SK-N-SH (cell line): ENCODE measurements around the gene RLBP1. TPM values are rescaled to one million over a fixed set of nuclear protein-coding genes. Genes with fewer than 3 reads are reported as not detected.

Source experiments
- CTCF ChIA-PET: fragments of 300-600, 350-600 bp; formaldehyde crosslinking; extraction: SDS; loops from one replicate; lab custom pipeline; 2021; lab: Yijun Ruan, JAX
- POLR2A ChIA-PET: fragments of 350-600 bp; sonication (Branson Sonifier 250); formaldehyde crosslinking; extraction: SDS; loops from one replicate; lab custom pipeline; 2020; ENCODE audit warnings: antibody characterized with exemption, inconsistent platforms; lab: Yijun Ruan, JAX
- DNase-seq: peaks from one replicate; pipeline ENCODE4 v3.0.0; 2012
- H2AFZ ChIP-seq: fragments of 200-600 bp; sonication (generic); 2 replicates; pipeline ENCODE4 v1.8.1; 2016; ENCODE audit warnings: antibody characterized with exemption, mild to moderate bottlenecking, low read depth
- H3F3A ChIP-seq: fragments of 200-600 bp; sonication (generic); replicated peaks from 2 replicates; pipeline ENCODE3; 2016; ENCODE audit warnings: antibody characterized with exemption, mild to moderate bottlenecking; ENCODE audit not compliant: insufficient read depth
- H3K27ac ChIP-seq, 2 experiments: fragments of 200-500 bp in 1 of 2; fragments of 200-600 bp in 1 of 2; sonication (Bioruptor generic) in 1 of 2; sonication (generic), shearing (Covaris generic) in 1 of 2; 2 replicates each; pipeline versions ENCODE4 v1.5.1 to v1.6.1; 2014 to 2016; ENCODE audit warnings: low read depth in 2 of 2, inconsistent platforms in 1 of 2, low read length in 1 of 2, mild to moderate bottlenecking in 1 of 2, mixed read lengths in 1 of 2
- H3K27me3 ChIP-seq: fragments of 200-600 bp; sonication (generic), shearing (Covaris generic); 2 replicates; pipeline ENCODE4 v1.6.1; 2016; ENCODE audit warnings: mixed run types; ENCODE audit not compliant: insufficient read depth
- H3K36me3 ChIP-seq, 2 experiments: fragments of 200-500 bp in 1 of 2; fragments of 200-600 bp in 1 of 2; sonication (Bioruptor generic) in 1 of 2; sonication (generic) in 1 of 2; replicated peaks in 1 of 2; 2 replicates each; pipeline versions ENCODE3 to v1.5.1; 2014 to 2016; ENCODE audit warnings: low read length in 1 of 2, mild to moderate bottlenecking in 1 of 2; ENCODE audit not compliant: insufficient read depth in 2 of 2, control insufficient read depth in 1 of 2
- H3K4me1 ChIP-seq, 2 experiments: fragments of 200-500 bp in 1 of 2; fragments of 200-600 bp in 1 of 2; sonication (Bioruptor generic) in 1 of 2; sonication (generic), shearing (Covaris generic) in 1 of 2; 2 replicates each; pipeline versions ENCODE4 v1.5.1 to v1.6.1; 2014 to 2016; ENCODE audit warnings: low read depth in 1 of 2, low read length in 1 of 2, mixed run types in 1 of 2; ENCODE audit not compliant: insufficient read depth in 2 of 2, control insufficient read depth in 1 of 2
- H3K4me2 ChIP-seq: fragments of 200-600 bp; sonication (generic), shearing (Covaris generic); 2 replicates; pipeline ENCODE4 v1.6.1; 2017; ENCODE audit warnings: mixed run types
- H3K4me3 ChIP-seq, 2 experiments: fragments of 200-500 bp in 1 of 2; fragments of 200-600 bp in 1 of 2; sonication (Bioruptor generic) in 1 of 2; sonication (generic), shearing (Covaris generic) in 1 of 2; 2 replicates each; pipeline versions ENCODE4 v1.5.1 to v1.8.1; 2014 to 2016; ENCODE audit warnings: low read depth in 2 of 2, inconsistent platforms in 1 of 2, low read length in 1 of 2, mild to moderate bottlenecking in 1 of 2, mixed read lengths in 1 of 2, moderate library complexity in 1 of 2
- H3K79me2 ChIP-seq: fragments of 200-600 bp; sonication (generic); 2 replicates; pipeline ENCODE4 v1.8.1; 2017; ENCODE audit warnings: mild to moderate bottlenecking; ENCODE audit not compliant: insufficient read depth
- H3K9ac ChIP-seq: fragments of 200-600 bp; sonication (generic); 2 replicates; pipeline ENCODE4 v1.6.1; 2017; ENCODE audit warnings: mixed run types
- H3K9me2 ChIP-seq: fragments of 200-600 bp; sonication (generic); 2 replicates; pipeline ENCODE4 v1.6.1; 2017; ENCODE audit warnings: mixed run types
- H3K9me3 ChIP-seq: fragments of 200-600 bp; sonication (generic); 2 replicates; pipeline ENCODE4 v1.6.1; 2017; ENCODE audit warnings: mixed run types, mild to moderate bottlenecking, moderate library complexity
- H4K20me1 ChIP-seq: fragments of 200-600 bp; sonication (generic); 2 replicates; pipeline ENCODE4 v1.6.1; 2017; ENCODE audit warnings: mild to moderate bottlenecking, mixed run types; ENCODE audit not compliant: insufficient read depth
- CHD2 ChIP-seq: fragments of 150-350 bp; IDR thresholded peaks from 2 replicates; pipeline ENCODE4 v1.6.1; 2018; ENCODE audit warnings: low read length; ENCODE audit not compliant: partially characterized antibody
- EP300 ChIP-seq, 2 experiments: IDR thresholded peaks; 2 replicates each; pipeline versions ENCODE4 v1.4.0 to v1.6.1; 2012; ENCODE audit warnings: borderline replicate concordance in 1 of 2, low read depth in 1 of 2, low read length in 1 of 2
- FOXM1 ChIP-seq: IDR thresholded peaks from 2 replicates; pipeline ENCODE4 v1.4.0; 2012; ENCODE audit warnings: low read depth, mild to moderate bottlenecking
- MEF2A ChIP-seq: IDR thresholded peaks from 2 replicates; pipeline ENCODE4 v1.4.0; 2012; ENCODE audit warnings: low read depth, borderline replicate concordance
- MXI1 ChIP-seq: IDR thresholded peaks from 2 replicates; pipeline ENCODE4 v1.6.1; 2012; ENCODE audit warnings: mild to moderate bottlenecking, low read depth, low read length, improper control_type of control experiment
- NFIC ChIP-seq: IDR thresholded peaks from 2 replicates; pipeline ENCODE4 v1.4.0; 2012; ENCODE audit warnings: borderline replicate concordance
- NRF1 ChIP-seq: IDR thresholded peaks from 2 replicates; pipeline ENCODE4 v1.6.1; 2012; ENCODE audit warnings: low read depth, mild to moderate bottlenecking, low read length
- PBX3 ChIP-seq: IDR thresholded peaks from 2 replicates; pipeline ENCODE4; 2012
- RCOR1 ChIP-seq: fragments of 150-350 bp; IDR thresholded peaks from 2 replicates; pipeline ENCODE4 v1.6.1; 2017; ENCODE audit warnings: antibody characterized with exemption, low read length
- WGBS: methylation state at CpG from one replicate; pipeline ENCODE4 v1.1.6; 2017; ENCODE audit warnings: low lambda C conversion rate; 5-methylcytosine and 5-hydroxymethylcytosine counted together
- polyA plus RNA-seq, 3 experiments: library from polyadenylated mRNA; depleted of rRNA; stranded (reverse); fragments of >200 nt; gene quantifications; 2 replicates each; pipeline ENCODE4 v1.2.3, GENCODE V29; 2012

Gene RLBP1
- polyA plus RNA-seq, 1 of the 3 experiments (the other 2 are of a cell fraction) = not detected

DNA sequence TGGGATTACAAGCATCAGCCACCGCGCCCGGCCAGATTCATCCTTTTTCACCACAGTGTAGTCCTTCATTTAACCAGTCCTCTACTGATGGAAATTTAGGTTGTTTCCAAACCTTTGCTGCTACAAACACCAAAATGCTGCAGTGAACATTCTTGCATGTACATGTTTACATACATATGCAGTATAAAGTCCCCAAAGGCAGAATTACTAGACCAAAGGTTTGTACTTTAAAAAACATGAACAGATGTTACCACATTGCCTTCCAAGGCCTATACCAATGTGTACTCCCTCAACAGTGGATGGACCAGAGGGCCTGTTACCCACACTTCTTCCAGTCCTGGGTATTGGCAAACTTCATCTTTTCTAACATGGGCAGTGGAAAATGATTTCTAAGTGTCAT, 51.0 kb downstream of the RLBP1 start:
- no peak for TF ChIP-seq MXI1
- no peak for TF ChIP-seq FOXM1
- TF ChIP-seq MEF2A = no peak
- TF ChIP-seq EP300 (IDR thresholded peaks at IDR 0.05; ENCODE audit: borderline replicate concordance in 1 of 2, low read depth in 1 of 2, low read length in 1 of 2) = no peak
- TF ChIP-seq PBX3 = no peak
- TF ChIP-seq NRF1 = no peak
- no peak for TF ChIP-seq CHD2
- no peak for DNase-seq

DNA sequence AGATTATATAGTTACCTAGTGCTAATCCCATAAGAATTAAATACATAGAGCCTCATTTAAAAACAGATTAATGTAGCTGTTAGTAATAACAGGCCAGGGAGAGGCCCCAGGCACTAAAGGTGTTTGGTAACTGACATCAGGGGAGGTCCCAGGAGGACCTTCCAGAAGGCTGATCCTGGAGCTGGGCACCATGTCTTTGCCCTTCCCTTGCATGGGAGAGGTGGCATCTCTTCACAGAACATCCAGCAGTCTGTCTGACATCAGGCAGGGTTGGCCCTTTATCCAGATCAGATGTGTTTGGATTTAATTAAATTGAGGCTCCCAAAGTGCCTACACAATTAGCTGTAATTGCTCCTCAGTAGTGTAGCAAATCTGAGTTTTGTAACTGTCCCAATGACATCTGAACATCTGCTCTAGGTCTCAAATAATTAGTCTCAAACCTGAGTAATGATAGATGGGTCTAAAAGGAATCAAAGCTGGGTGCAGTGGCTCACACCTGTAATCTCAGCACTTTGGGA, 53.0 kb downstream of the RLBP1 start:
- H3K9me2 ChIP-seq = no peaks in the 10 kb centered on the region
- ChIA-PET POLR2A (no interaction called here), CTCF (interaction anchor here (0.7 to 3.9 kb wide), 10 partner anchors 8 to 511 kb away, joined by 3 to 30 read pairs (median 4); no protein-coding TSS in a partner anchor)

More for the DNA sequence above, 51.0 kb downstream of the RLBP1 start:
- Histone ChIP-seq H3K9ac (no peak overlapping the region), H3K9me2 (no peaks in the 10 kb centered on the region), H3K4me2 (no peak overlapping the region), H3K79me2 (no peaks in the 10 kb centered on the region; the same call in 1 of the 2 replicates), H3K27me3 (no peaks in the 10 kb centered on the region), H3K4me1 (peaks cover 13 to 28% of the 10 kb centered on the region in 2 experiments), H3F3A (peaks cover 29% of the 10 kb centered on the region), H3K36me3 (peaks cover 0 to 7% of the 10 kb centered on the region in 2 experiments), H3K27ac (no peak overlapping the region), H4K20me1 (no peaks in the 10 kb centered on the region), H2AFZ (no peak overlapping the region), H3K4me3 (no peak overlapping the region), H3K9me3 (no peaks in the 10 kb centered on the region)
- ChIA-PET CTCF (interaction anchor here (0.9 to 13.4 kb wide), 21 partner anchors 8 to 514 kb away, joined by 3 to 363 read pairs (median 10); no protein-coding TSS in a partner anchor), POLR2A (no interaction called here)
- 97% methylated on average over 3 of the region's 3 CpGs for WGBS

More for the DNA sequence above, 53.0 kb downstream of the RLBP1 start:
- no peaks in the 10 kb centered on the region; the same call in 1 of the 2 replicates for H3K79me2 ChIP-seq
- no peaks in the 10 kb centered on the region for H3K27me3 ChIP-seq
- H3K4me1 ChIP-seq = peaks cover 18 to 28% of the 10 kb centered on the region in 2 experiments
- TF ChIP-seq RCOR1 (peak; percentile 57; the same call in 1 of the 2 replicates), NFIC (no peak)
- H3K9me3 ChIP-seq = no peaks in the 10 kb centered on the region
- peaks cover 29% of the 10 kb centered on the region for H3F3A ChIP-seq
- H3K9ac ChIP-seq = no peak overlapping the region
- peaks cover 4 to 5% of the 10 kb centered on the region in 2 experiments for H3K36me3 ChIP-seq
- H3K4me3 ChIP-seq = no peak overlapping the region
- no peak for DNase-seq
- H3K4me2 ChIP-seq = 0 out of 2 replicates have a peak overlapping the region, but pooled peaks have one; percentile 32
- H2AFZ ChIP-seq = no peak overlapping the region
- peak overlapping the region; percentile 53 to 68 for H3K27ac ChIP-seq
- no peaks in the 10 kb centered on the region for H4K20me1 ChIP-seq
